ENCODE measurements around the gene HHAT.

HHAT gene

GRCh38 chr1:210445485-210445884 lies 116.8 kb downstream of the HHAT start:
- TF ChIP-seq, protein P1, sequence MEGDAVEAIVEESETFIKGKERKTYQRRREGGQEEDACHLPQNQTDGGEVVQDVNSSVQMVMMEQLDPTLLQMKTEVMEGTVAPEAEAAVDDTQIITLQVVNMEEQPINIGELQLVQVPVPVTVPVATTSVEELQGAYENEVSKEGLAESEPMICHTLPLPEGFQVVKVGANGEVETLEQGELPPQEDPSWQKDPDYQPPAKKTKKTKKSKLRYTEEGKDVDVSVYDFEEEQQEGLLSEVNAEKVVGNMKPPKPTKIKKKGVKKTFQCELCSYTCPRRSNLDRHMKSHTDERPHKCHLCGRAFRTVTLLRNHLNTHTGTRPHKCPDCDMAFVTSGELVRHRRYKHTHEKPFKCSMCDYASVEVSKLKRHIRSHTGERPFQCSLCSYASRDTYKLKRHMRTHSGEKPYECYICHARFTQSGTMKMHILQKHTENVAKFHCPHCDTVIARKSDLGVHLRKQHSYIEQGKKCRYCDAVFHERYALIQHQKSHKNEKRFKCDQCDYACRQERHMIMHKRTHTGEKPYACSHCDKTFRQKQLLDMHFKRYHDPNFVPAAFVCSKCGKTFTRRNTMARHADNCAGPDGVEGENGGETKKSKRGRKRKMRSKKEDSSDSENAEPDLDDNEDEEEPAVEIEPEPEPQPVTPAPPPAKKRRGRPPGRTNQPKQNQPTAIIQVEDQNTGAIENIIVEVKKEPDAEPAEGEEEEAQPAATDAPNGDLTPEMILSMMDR (IDR thresholded peaks at IDR 0.05; ENCODE audit: control insufficient read depth, insufficient read depth, low read depth, low read length, missing control alignments) = no peak
- H3K4me3 ChIP-seq (ENCODE audit: control insufficient read depth, low read depth, low read length) = no peak overlapping the region
- DNase-seq (ENCODE audit: low read depth) = no peak

DNA sequence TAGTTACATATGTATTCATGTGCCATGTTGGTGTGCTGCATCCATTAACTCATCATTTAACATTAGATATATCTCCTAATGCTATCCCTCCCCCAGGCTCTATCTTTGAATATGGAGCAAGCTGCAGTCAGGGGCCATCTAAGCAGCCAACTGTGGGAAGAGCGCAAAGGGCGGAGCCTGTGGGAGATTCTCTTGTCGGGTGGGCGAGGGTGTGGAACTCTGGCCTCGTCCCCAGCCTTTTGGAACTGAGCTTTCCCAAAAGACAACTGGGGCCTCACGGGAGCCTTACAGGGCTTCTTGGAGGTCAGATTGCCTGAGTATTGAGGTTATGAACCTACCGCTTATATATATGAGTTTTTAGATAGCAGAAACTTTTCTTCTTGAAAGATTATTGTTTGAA lies 117.2 kb downstream of the HHAT start:
- no peak for DNase-seq (ENCODE audit: low read depth)
- TF ChIP-seq, protein P1 (IDR thresholded peaks at IDR 0.05; ENCODE audit: control insufficient read depth, insufficient read depth, low read depth, low read length, missing control alignments) = no peak
- no peak overlapping the region for H3K4me3 ChIP-seq (ENCODE audit: control insufficient read depth, low read depth, low read length)

DNA sequence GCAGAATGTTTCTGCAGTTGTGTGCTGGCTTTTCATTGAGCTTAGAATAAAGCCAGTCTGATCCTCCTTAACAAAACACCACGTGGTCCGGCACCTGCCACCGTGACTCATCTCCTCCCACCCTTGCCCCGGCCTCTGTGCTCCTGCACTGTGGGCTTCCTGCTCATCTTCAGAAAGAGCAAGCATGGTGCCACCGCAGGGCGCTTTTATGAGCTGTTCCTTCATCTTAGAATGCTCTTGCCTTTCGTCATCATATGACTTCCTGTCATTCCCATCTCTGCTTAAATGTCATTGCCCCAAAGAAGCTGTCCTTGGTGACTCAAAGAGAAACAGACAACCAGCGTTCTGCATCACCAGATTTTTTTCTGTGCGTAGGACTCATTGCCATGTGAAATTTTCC lies 117.8 kb downstream of the HHAT start:
- TF ChIP-seq, protein P1 (IDR thresholded peaks at IDR 0.05; ENCODE audit: control insufficient read depth, insufficient read depth, low read depth, low read length, missing control alignments) = no peak
- H3K4me3 ChIP-seq (ENCODE audit: control insufficient read depth, low read depth, low read length) = no peak overlapping the region
- DNase-seq (ENCODE audit: low read depth) = no peak

- H3K4me3 ChIP-seq (ENCODE audit: control insufficient read depth, low read depth, low read length) = no peak overlapping the region
- no peak for DNase-seq (ENCODE audit: low read depth)
- TF ChIP-seq, protein P1 (IDR thresholded peaks at IDR 0.05; ENCODE audit: control insufficient read depth, insufficient read depth, low read depth, low read length, missing control alignments) = no peak
These were observed 118.9 kb downstream of the HHAT start for GRCh38 chr1:210447456-210448057.

GRCh38 chr1:210448297-210448892 lies 119.7 kb downstream of the HHAT start:
- TF ChIP-seq, protein P1 (IDR thresholded peaks at IDR 0.05; ENCODE audit: control insufficient read depth, insufficient read depth, low read depth, low read length, missing control alignments) = peak; percentile 64
- no peak overlapping the region for H3K4me3 ChIP-seq (ENCODE audit: control insufficient read depth, low read depth, low read length)
- peak; percentile 37 for DNase-seq (ENCODE audit: low read depth)

DNA sequence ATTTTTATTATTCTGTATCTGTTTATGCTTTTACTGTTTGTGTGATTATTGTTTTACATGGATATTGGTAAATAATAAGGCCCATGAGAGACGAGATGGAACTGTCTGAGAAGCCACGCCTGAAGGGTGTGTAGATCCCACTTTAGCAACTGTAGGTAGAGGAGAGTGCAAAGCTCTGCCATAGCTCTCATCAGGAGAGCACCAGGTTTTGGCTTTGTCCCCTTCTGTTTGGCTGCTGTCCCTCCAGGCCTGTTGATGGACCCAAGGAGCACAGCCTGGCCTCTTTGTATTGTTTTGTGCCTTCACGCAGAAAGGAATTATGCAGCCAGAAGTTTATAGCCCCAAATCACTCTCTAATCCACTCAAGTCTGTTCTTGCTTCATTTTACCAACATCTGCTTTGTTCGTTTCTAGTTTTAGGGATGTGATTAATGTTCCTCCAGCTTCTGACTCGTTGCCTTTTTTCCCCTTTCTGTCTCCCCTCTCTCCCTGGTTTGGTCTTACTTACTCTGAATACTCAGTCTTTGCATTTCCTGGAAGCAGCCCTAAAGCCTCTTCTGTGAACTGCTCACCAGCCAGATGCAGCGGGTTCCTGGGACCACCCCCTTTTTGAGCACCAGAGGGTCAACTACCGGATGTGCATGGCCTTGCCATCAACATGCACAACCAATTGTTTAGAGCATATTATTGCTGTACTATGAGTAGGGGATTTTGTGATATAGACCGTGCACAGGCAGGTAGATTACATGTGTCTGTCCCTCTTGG lies 127.3 kb downstream of the HHAT start:
- no peak for DNase-seq (ENCODE audit: low read depth)
- no peak overlapping the region for H3K4me3 ChIP-seq (ENCODE audit: control insufficient read depth, low read depth, low read length)

More for the DNA sequence above, 127.3 kb downstream of the HHAT start:
- TF ChIP-seq, protein P1 (IDR thresholded peaks at IDR 0.05; ENCODE audit: control insufficient read depth, insufficient read depth, low read depth, low read length, missing control alignments) = no peak

Measured in AG09309 (cell line).